Measurements from ENCODE around the gene ZKSCAN3. TPM values are rescaled to one million over a fixed set of nuclear protein-coding genes. Genes with fewer than 3 reads are reported as not detected.
"Not testable (repeated sequence)": the region's sequence is repeated elsewhere in the genome, so short reads cannot be mapped to it uniquely, and the experiment has no call there.

The ZKSCAN3 gene
- total and polyA plus RNA-seq, 7 experiments from 2014 or later: 3.0 to 13.2 (median 4.8) TPM

GRCh38 chr6:28360961-28361360 lies 11.2 kb downstream of the ZKSCAN3 start:
- intact Hi-C loops (cut with micrococcal nuclease): no loop called here
- Mint-ChIP-seq H3K4me1 (peaks cover 0 to 12% (median 5%) of the 10 kb centered on the region in 7 donors), H3K36me3 (peaks cover 10 to 30% (median 18%) of the 10 kb centered on the region in 5 donors), H3K9me3 (no peaks in the 10 kb centered on the region), H3K27me3 (no peaks in the 10 kb centered on the region), H3K4me3 (no peak overlapping the region), H3K27ac (peak overlapping the region in 1 of 9 donors; percentile 46)
- Histone ChIP-seq H3K4me3 (ENCODE audit: low read length) (no peak overlapping the region), H3K27me3 (ENCODE audit: control insufficient read depth in 2 of 2, insufficient read depth in 2 of 2, low read length in 2 of 2) (no peaks in the 10 kb centered on the region), H3K9me3 (ENCODE audit: control insufficient read depth in 2 of 3, low read length in 3 of 3) (no peaks in the 10 kb centered on the region), H3K4me1 (ENCODE audit: control insufficient read depth in 2 of 2, insufficient read depth in 2 of 2, low read length in 2 of 2) (peaks cover 0 to 4% of the 10 kb centered on the region in 2 donors), H3K36me3 (ENCODE audit: control insufficient read depth in 2 of 3, insufficient read depth in 3 of 3, low read length in 3 of 3) (peaks cover 0 to 42% (median 4%) of the 10 kb centered on the region in 3 experiments), H3K27ac (ENCODE audit: low read depth, low read length) (no peak overlapping the region)
- ATAC-seq (no peak), DNase-seq (no peak)
- CTCF ChIA-PET: no interaction called here
- POLR2A ChIA-PET: no interaction called here

DNA sequence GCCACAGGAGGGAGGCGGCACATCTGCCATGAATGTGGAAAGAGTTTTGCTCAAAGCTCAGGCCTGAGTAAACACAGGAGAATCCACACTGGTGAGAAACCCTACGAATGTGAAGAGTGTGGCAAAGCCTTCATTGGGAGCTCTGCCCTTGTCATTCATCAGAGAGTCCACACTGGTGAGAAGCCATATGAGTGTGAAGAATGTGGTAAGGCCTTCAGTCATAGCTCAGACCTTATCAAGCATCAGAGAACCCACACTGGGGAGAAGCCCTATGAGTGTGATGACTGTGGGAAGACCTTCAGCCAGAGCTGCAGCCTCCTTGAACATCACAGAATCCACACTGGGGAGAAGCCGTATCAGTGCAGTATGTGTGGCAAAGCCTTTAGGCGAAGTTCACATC lies 15.8 kb downstream of the ZKSCAN3 start:
- intact Hi-C loops (cut with micrococcal nuclease); H3K4me1 ChIP-seq (ENCODE audit: control insufficient read depth in 2 of 2, insufficient read depth in 2 of 2, low read length in 2 of 2); H3K27me3 ChIP-seq (ENCODE audit: control insufficient read depth in 2 of 2, insufficient read depth in 2 of 2, low read length in 2 of 2); H3K9me3 Mint-ChIP-seq; H3K9me3 ChIP-seq (ENCODE audit: control insufficient read depth in 2 of 3, low read length in 3 of 3); H3K4me3 Mint-ChIP-seq; H3K27ac ChIP-seq (ENCODE audit: low read depth, low read length); H3K27me3 Mint-ChIP-seq; DNase-seq; ATAC-seq; H3K4me3 ChIP-seq (ENCODE audit: low read length); H3K4me1 Mint-ChIP-seq: not testable (repeated sequence)
- peaks cover 0 to 49% (median 4%) of the 10 kb centered on the region in 3 experiments for H3K36me3 ChIP-seq (ENCODE audit: control insufficient read depth in 2 of 3, insufficient read depth in 3 of 3, low read length in 3 of 3)
- CTCF ChIA-PET: interaction anchor here (1.0 kb wide), 1 partner anchor 112 kb away, joined by 3 read pairs; no protein-coding TSS in a partner anchor
- Mint-ChIP-seq H3K36me3 (peaks cover 13 to 41% (median 27%) of the 10 kb centered on the region in 5 donors), H3K27ac (peak overlapping the region in 1 of 9 donors; percentile 16)
- POLR2A ChIA-PET: interaction anchor here (0.7 kb wide), 1 partner anchor 20 kb away, joined by 3 read pairs; no protein-coding TSS in a partner anchor

DNA sequence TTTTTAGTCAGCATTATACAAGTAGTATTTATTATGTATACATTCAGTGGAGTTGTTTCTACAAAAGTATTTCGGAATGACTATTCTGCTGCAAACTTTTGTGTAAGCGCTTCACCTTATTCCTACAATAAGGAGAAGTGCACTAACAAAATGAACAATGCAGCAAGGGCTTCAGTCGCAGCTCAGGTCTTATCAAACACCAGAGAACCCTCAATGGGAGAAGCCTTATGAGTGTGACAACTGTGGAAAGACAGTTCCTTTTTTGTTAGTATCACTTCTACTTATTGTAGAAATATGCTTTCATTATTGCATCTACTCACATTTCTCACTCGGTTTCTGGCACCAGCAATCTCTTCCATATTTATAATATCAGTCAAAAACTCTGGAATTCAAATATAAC lies 18.8 kb downstream of the ZKSCAN3 start:
- H3K27me3 ChIP-seq (ENCODE audit: control insufficient read depth in 2 of 2, insufficient read depth in 2 of 2, low read length in 2 of 2): no peaks in the 10 kb centered on the region
- Mint-ChIP-seq H3K4me1 (peaks cover 0 to 3% (median 0%) of the 10 kb centered on the region in 7 donors), H3K27me3 (no peaks in the 10 kb centered on the region), H3K36me3 (peaks cover 13 to 30% (median 22%) of the 10 kb centered on the region in 5 donors), H3K27ac (no peak overlapping the region), H3K4me3 (no peak overlapping the region), H3K9me3 (no peaks in the 10 kb centered on the region)
- H3K36me3 ChIP-seq (ENCODE audit: control insufficient read depth in 2 of 3, insufficient read depth in 3 of 3, low read length in 3 of 3): peaks cover 0 to 31% (median 3%) of the 10 kb centered on the region in 3 experiments
- no peak overlapping the region for H3K27ac ChIP-seq (ENCODE audit: low read depth, low read length)
- no peak overlapping the region for H3K4me3 ChIP-seq (ENCODE audit: low read length)
- ATAC-seq (peak; percentile 57), DNase-seq (no peak)
- no peaks in the 10 kb centered on the region for H3K4me1 ChIP-seq (ENCODE audit: control insufficient read depth in 2 of 2, insufficient read depth in 2 of 2, low read length in 2 of 2)
- H3K9me3 ChIP-seq (ENCODE audit: control insufficient read depth in 2 of 3, low read length in 3 of 3): no peaks in the 10 kb centered on the region
- ChIA-PET CTCF (no interaction called here), POLR2A (no interaction called here)
- intact Hi-C loops (cut with micrococcal nuclease): no loop called here

GRCh38 chr6:28369463-28369862 lies 19.7 kb downstream of the ZKSCAN3 start:
- Histone ChIP-seq H3K27ac (ENCODE audit: low read depth, low read length) (no peak overlapping the region), H3K36me3 (ENCODE audit: control insufficient read depth in 2 of 3, insufficient read depth in 3 of 3, low read length in 3 of 3) (peaks cover 0 to 21% (median 0%) of the 10 kb centered on the region in 3 experiments), H3K4me1 (ENCODE audit: control insufficient read depth in 2 of 2, insufficient read depth in 2 of 2, low read length in 2 of 2) (no peaks in the 10 kb centered on the region), H3K4me3 (ENCODE audit: low read length) (no peak overlapping the region), H3K27me3 (ENCODE audit: control insufficient read depth in 2 of 2, insufficient read depth in 2 of 2, low read length in 2 of 2) (no peaks in the 10 kb centered on the region), H3K9me3 (ENCODE audit: control insufficient read depth in 2 of 3, low read length in 3 of 3) (no peaks in the 10 kb centered on the region)
- DNase-seq (no peak), ATAC-seq (no peak)
- POLR2A ChIA-PET: no interaction called here
- Mint-ChIP-seq H3K9me3 (no peaks in the 10 kb centered on the region), H3K27ac (no peak overlapping the region), H3K4me3 (no peak overlapping the region), H3K4me1 (peaks cover 0 to 3% (median 0%) of the 10 kb centered on the region in 7 donors), H3K36me3 (peaks cover 13 to 28% (median 20%) of the 10 kb centered on the region in 5 donors), H3K27me3 (no peaks in the 10 kb centered on the region)
- CTCF ChIA-PET: no interaction called here
- intact Hi-C loops (cut with micrococcal nuclease): no loop called here

GRCh38 chr6:28370440-28370839 lies 20.7 kb downstream of the ZKSCAN3 start:
- Mint-ChIP-seq H3K36me3 (peaks cover 8 to 23% (median 12%) of the 10 kb centered on the region in 5 donors), H3K9me3 (no peaks in the 10 kb centered on the region), H3K4me3 (no peak overlapping the region), H3K27me3 (no peaks in the 10 kb centered on the region), H3K4me1 (peaks cover 0 to 3% (median 0%) of the 10 kb centered on the region in 7 donors), H3K27ac (no peak overlapping the region)
- Histone ChIP-seq H3K9me3 (ENCODE audit: control insufficient read depth in 2 of 3, low read length in 3 of 3) (no peaks in the 10 kb centered on the region), H3K4me3 (ENCODE audit: low read length) (no peak overlapping the region), H3K27ac (ENCODE audit: low read depth, low read length) (no peak overlapping the region), H3K36me3 (ENCODE audit: control insufficient read depth in 2 of 3, insufficient read depth in 3 of 3, low read length in 3 of 3) (peaks cover 0 to 11% (median 0%) of the 10 kb centered on the region in 3 experiments), H3K4me1 (ENCODE audit: control insufficient read depth in 2 of 2, insufficient read depth in 2 of 2, low read length in 2 of 2) (no peaks in the 10 kb centered on the region), H3K27me3 (ENCODE audit: control insufficient read depth in 2 of 2, insufficient read depth in 2 of 2, low read length in 2 of 2) (no peaks in the 10 kb centered on the region)
- POLR2A ChIA-PET: no interaction called here
- ATAC-seq (no peak), DNase-seq (no peak)
- CTCF ChIA-PET: no interaction called here
- intact Hi-C loops (cut with micrococcal nuclease): no loop called here

GRCh38 chr6:28371280-28371679 lies 21.5 kb downstream of the ZKSCAN3 start:
- H3K4me1 Mint-ChIP-seq: peaks cover 0 to 3% (median 0%) of the 10 kb centered on the region in 7 donors
- no peaks in the 10 kb centered on the region for H3K27me3 Mint-ChIP-seq
- H3K27ac Mint-ChIP-seq: no peak overlapping the region
- CTCF ChIA-PET: no interaction called here
- intact Hi-C loops (cut with micrococcal nuclease): no loop called here
- DNase-seq (no peak), ATAC-seq (no peak)
- POLR2A ChIA-PET: interaction anchor here (1.3 kb wide), 1 partner anchor 15 kb away, joined by 3 read pairs; no protein-coding TSS in a partner anchor
- Histone ChIP-seq H3K36me3 (ENCODE audit: control insufficient read depth in 2 of 3, insufficient read depth in 3 of 3, low read length in 3 of 3) (peaks cover 0 to 5% (median 0%) of the 10 kb centered on the region in 3 experiments), H3K4me1 (ENCODE audit: control insufficient read depth in 2 of 2, insufficient read depth in 2 of 2, low read length in 2 of 2) (no peaks in the 10 kb centered on the region), H3K27me3 (ENCODE audit: control insufficient read depth in 2 of 2, insufficient read depth in 2 of 2, low read length in 2 of 2) (no peaks in the 10 kb centered on the region), H3K9me3 (ENCODE audit: control insufficient read depth in 2 of 3, low read length in 3 of 3) (no peaks in the 10 kb centered on the region), H3K4me3 (ENCODE audit: low read length) (no peak overlapping the region), H3K27ac (ENCODE audit: low read depth, low read length) (no peak overlapping the region)
- no peaks in the 10 kb centered on the region for H3K9me3 Mint-ChIP-seq
- H3K4me3 Mint-ChIP-seq: no peak overlapping the region
- H3K36me3 Mint-ChIP-seq: peaks cover 4 to 16% (median 9%) of the 10 kb centered on the region in 5 donors

Data from naive thymus-derived CD4-positive, alpha-beta T cell (primary cell).